MM.1S (cell line): ENCODE measurements around the gene PRSS23.

Experiments
- EZH2 ChIP-seq: fragments of 300-600 bp; sonication (generic); optimal IDR thresholded peaks from 2 replicates; pipeline ENCODE3; 2017; ENCODE audit warnings: low read depth, mild to moderate bottlenecking, antibody characterized with exemption, low read length, mixed read lengths
- EZH2phosphoT487 ChIP-seq: fragments of 300-600 bp; sonication (generic); IDR thresholded peaks from 2 replicates; pipeline ENCODE4 v1.6.1; 2018; ENCODE audit warnings: antibody characterized with exemption, low read length
- TF ChIP-seq, protein P1 (sequence below): fragments of 300-600 bp; sonication (generic); IDR thresholded peaks from 2 replicates; pipeline ENCODE4 v1.5.1; 2016; ENCODE audit warnings: antibody characterized with exemption, low read length, mixed read lengths

DNA sequence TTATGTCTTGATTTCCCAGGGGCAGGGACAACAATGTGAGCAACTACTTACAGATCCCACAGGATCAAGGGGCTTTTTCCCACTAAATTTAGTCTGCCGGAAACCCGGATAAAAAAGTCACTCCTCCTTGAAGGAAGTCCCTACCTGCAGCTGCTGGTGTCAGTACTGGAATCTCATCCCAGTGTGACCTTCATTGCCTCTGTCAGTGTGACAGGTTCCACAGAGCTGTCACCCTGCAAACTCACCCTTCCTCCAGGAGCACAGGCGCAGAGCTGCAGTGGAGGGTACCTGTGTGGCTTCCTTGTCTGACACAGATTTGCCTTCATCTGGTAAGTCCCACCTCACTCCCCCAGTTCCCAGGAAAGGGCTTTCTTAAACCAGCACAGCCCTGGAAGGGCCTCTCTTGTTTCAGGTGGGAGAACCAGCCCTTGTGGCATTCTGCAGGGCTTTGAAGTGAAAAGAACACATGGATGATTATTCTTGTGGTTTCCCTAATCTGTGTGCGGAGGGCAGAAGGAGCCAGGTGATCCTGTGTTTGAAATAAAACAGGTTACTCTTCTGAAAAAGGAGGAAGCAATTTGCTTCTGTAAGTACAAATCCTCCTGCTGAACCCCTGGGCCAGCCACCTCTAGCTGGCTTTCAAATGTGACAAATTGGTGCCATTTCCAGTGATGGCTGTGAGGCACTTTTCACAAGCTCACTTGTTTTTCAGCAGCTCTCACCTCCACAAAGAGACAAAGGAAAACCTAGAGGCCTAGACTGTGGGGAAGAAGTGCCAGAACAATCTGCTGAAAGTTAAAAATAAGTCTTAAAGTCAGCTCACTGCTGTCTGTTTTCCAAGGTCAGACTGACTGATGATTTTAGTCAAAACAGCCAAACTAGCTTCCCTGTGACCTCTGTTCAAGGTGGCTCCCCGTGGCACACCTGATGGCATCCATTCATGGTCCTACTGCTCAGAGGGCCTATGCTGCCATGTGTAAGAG lies 9.2 kb upstream of the PRSS23 start:
- TF ChIP-seq, protein P1, sequence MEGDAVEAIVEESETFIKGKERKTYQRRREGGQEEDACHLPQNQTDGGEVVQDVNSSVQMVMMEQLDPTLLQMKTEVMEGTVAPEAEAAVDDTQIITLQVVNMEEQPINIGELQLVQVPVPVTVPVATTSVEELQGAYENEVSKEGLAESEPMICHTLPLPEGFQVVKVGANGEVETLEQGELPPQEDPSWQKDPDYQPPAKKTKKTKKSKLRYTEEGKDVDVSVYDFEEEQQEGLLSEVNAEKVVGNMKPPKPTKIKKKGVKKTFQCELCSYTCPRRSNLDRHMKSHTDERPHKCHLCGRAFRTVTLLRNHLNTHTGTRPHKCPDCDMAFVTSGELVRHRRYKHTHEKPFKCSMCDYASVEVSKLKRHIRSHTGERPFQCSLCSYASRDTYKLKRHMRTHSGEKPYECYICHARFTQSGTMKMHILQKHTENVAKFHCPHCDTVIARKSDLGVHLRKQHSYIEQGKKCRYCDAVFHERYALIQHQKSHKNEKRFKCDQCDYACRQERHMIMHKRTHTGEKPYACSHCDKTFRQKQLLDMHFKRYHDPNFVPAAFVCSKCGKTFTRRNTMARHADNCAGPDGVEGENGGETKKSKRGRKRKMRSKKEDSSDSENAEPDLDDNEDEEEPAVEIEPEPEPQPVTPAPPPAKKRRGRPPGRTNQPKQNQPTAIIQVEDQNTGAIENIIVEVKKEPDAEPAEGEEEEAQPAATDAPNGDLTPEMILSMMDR = no peak
- no peak for TF ChIP-seq EZH2
- no peak for TF ChIP-seq EZH2phosphoT487
